Loucy (cell line): ENCODE results near the gene MAFF.
A peak's percentile ranks its signal among the peaks of the same experiment; 100 is the strongest.
"Not testable (repeated sequence)": the region's sequence is repeated elsewhere in the genome, so short reads cannot be mapped to it uniquely, and the experiment has no call there.

ENCODE experiments used
- H2AFZ ChIP-seq: fragments of 200-600 bp; sonication (generic); 2 replicates; pipeline ENCODE4 v1.6.0; 2016; ENCODE audit warnings: antibody characterized with exemption, mild to moderate bottlenecking, low read length, moderate library complexity
- H3F3A ChIP-seq: fragments of 200-600 bp; 2 replicates; pipeline ENCODE4 v1.6.0; 2016; ENCODE audit warnings: antibody characterized with exemption, low read depth, mild to moderate bottlenecking
- H3K27me3 ChIP-seq: fragments of 200-600 bp; sonication (generic); 2 replicates; pipeline ENCODE4 v1.6.1; 2014; ENCODE audit warnings: low read length, mild to moderate bottlenecking; ENCODE audit not compliant: insufficient read depth, poor library complexity, severe bottlenecking
- H3K36me3 ChIP-seq: fragments of 200-600 bp; sonication (generic); 2 replicates; pipeline ENCODE4 v1.6.1; 2016; ENCODE audit warnings: low read length; ENCODE audit not compliant: insufficient read depth
- H3K4me1 ChIP-seq: fragments of 200-600 bp; sonication (generic); 2 replicates; pipeline ENCODE4 v1.5.1; 2014; ENCODE audit warnings: low read length, mild to moderate bottlenecking; ENCODE audit not compliant: insufficient read depth, poor library complexity, severe bottlenecking
- H3K4me2 ChIP-seq: fragments of 200-600 bp; sonication (generic); 2 replicates; pipeline ENCODE4 v1.6.0; 2014; ENCODE audit warnings: antibody characterized with exemption, low read length, low read depth, mild to moderate bottlenecking; ENCODE audit not compliant: poor library complexity, severe bottlenecking
- H3K4me3 ChIP-seq: fragments of 200-600 bp; sonication (generic); 2 replicates; pipeline ENCODE4 v1.5.1; 2014; ENCODE audit warnings: low read length, mild to moderate bottlenecking, mixed read lengths; ENCODE audit not compliant: poor library complexity, severe bottlenecking
- H3K79me2 ChIP-seq: fragments of 200-600 bp; sonication (generic); 2 replicates; pipeline ENCODE4 v1.6.1; 2014; ENCODE audit warnings: low read length; ENCODE audit not compliant: insufficient read depth
- H3K9ac ChIP-seq: fragments of 200-600 bp; sonication (generic); 2 replicates; pipeline ENCODE4 v1.6.0; 2014; ENCODE audit warnings: mild to moderate bottlenecking, low read depth, low read length, moderate library complexity; ENCODE audit not compliant: poor library complexity, severe bottlenecking
- H3K9me2 ChIP-seq: fragments of 200-600 bp; sonication (generic); replicated peaks from 2 replicates; pipeline ENCODE4 v1.6.1; 2016; ENCODE audit warnings: low read depth, low read length, mixed read lengths
- H3K9me3 ChIP-seq: fragments of 200-600 bp; sonication (generic); 2 replicates; pipeline ENCODE4 v1.6.1; 2014; ENCODE audit warnings: mild to moderate bottlenecking, antibody characterized with exemption, low read length, low read depth; ENCODE audit not compliant: insufficient read depth
- H4K20me1 ChIP-seq: fragments of 200-600 bp; sonication (generic); 2 replicates; pipeline ENCODE4 v1.6.0; 2014; ENCODE audit warnings: antibody characterized with exemption, low read length, mild to moderate bottlenecking; ENCODE audit not compliant: insufficient read depth, poor library complexity, severe bottlenecking
- CTCF ChIP-seq: fragments of 200-600 bp; sonication (generic); conservative IDR thresholded peaks from 2 replicates; pipeline ENCODE4 v1.5.1; 2014; ENCODE audit warnings: mild to moderate bottlenecking, antibody characterized with exemption, low read length
- EZH2phosphoT487 ChIP-seq: fragments of 200-600 bp; IDR thresholded peaks from 2 replicates; pipeline ENCODE4 v1.6.1; 2018; ENCODE audit warnings: antibody characterized with exemption, mild to moderate bottlenecking, moderate library complexity, borderline replicate concordance

MAFF gene

GRCh38 chr22:38177926-38178604 is 23.7 kb upstream of the MAFF start:
- H2AFZ ChIP-seq, result no peak overlapping the region
- H3K9ac ChIP-seq, result peak overlapping the region; percentile 67
- peaks cover 41% of the 10 kb centered on the region for H3K79me2 ChIP-seq
- H3K27me3 ChIP-seq, result no peaks in the 10 kb centered on the region
- H3K9me2 ChIP-seq, result no peaks in the 10 kb centered on the region
- peaks cover 71% of the 10 kb centered on the region for H3K4me1 ChIP-seq
- peak overlapping the region; percentile 76 for H3K4me2 ChIP-seq
- H3F3A ChIP-seq, result no peaks in the 10 kb centered on the region
- H3K9me3 ChIP-seq, result no peaks in the 10 kb centered on the region
- H3K36me3 ChIP-seq, result no peaks in the 10 kb centered on the region
- no peaks in the 10 kb centered on the region for H4K20me1 ChIP-seq
- no peak overlapping the region for H3K4me3 ChIP-seq
- TF ChIP-seq CTCF (no peak), EZH2phosphoT487 (no peak)

GRCh38 chr22:38178605-38178937 is 23.2 kb upstream of the MAFF start:
- not testable (repeated sequence) for H3K9ac ChIP-seq, H4K20me1 ChIP-seq, H3K27me3 ChIP-seq, H3K9me2 ChIP-seq, H3K36me3 ChIP-seq, H3K9me3 ChIP-seq, H3K4me3 ChIP-seq, H3F3A ChIP-seq, H2AFZ ChIP-seq
- peaks cover 41% of the 10 kb centered on the region for H3K79me2 ChIP-seq
- peak overlapping the region; percentile 24 for H3K4me2 ChIP-seq
- peaks cover 67% of the 10 kb centered on the region for H3K4me1 ChIP-seq

- Histone ChIP-seq H3K36me3 (no peaks in the 10 kb centered on the region), H4K20me1 (no peaks in the 10 kb centered on the region), H3K9me3 (no peaks in the 10 kb centered on the region), H2AFZ (peak overlapping the region; percentile 61), H3K9ac (peak overlapping the region; percentile 99), H3K9me2 (no peaks in the 10 kb centered on the region), H3K4me3 (peak overlapping the region; percentile 93), H3K27me3 (no peaks in the 10 kb centered on the region), H3K4me1 (peaks cover 57% of the 10 kb centered on the region), H3F3A (no peaks in the 10 kb centered on the region), H3K4me2 (peak overlapping the region; percentile 93), H3K79me2 (peaks cover 32% of the 10 kb centered on the region)
- TF ChIP-seq CTCF (no peak), EZH2phosphoT487 (no peak)
Measured at GRCh38 chr22:38180841-38181452, 20.8 kb upstream of the MAFF start.
